ENCODE data around the gene PSMD12. TPM values are rescaled to one million over a fixed set of nuclear protein-coding genes. Genes with fewer than 3 reads are reported as not detected.

The PSMD12 gene
- polyA plus RNA-seq, 1 donor from 2014 or later, result 24.1 TPM

DNA sequence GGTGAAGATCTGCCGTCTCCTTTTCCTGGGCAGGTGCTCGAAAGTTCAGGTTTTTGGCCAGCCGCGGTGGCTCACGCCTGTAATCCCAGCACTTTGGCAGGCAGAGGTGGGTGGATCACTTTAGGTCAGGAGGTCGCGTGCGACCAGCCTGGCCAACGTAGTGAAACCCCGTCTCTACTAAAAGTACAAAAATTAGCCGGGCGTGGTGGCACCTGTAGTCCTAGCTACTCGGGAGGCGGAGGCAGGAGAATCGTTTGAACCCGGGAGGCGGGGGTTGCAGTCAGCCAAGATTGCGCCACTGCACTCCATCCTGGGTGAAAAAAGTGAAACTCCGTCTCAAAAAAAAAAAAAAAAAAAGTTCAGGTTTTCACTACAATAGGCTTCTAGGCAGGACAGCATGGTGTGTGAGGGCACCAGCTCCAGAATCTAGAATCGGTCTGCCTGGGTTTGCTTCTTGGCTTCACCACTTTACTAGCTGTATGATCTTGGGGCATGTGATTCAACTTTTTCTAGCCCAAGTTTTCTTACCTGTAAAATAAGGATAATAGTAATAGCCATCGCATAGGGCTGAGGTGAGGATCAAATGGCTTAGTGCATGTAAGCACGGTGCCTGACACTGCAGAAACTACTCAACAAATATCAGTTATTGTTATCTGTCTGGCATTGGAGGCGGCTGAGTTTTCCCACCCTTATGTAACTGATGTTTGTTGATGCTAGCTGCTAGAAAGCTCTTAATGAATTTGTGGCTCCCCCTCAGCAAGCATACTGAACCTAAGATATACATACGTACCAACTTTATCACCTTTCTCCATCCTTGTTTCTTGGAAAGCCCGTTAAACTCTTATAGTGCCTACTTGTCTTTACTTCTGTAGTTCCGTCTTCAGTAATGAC lies 1.3 kb downstream of the PSMD12 start:
- no peaks in the 10 kb centered on the region for H4K20me1 ChIP-seq (ENCODE audit: insufficient read depth)

DNA sequence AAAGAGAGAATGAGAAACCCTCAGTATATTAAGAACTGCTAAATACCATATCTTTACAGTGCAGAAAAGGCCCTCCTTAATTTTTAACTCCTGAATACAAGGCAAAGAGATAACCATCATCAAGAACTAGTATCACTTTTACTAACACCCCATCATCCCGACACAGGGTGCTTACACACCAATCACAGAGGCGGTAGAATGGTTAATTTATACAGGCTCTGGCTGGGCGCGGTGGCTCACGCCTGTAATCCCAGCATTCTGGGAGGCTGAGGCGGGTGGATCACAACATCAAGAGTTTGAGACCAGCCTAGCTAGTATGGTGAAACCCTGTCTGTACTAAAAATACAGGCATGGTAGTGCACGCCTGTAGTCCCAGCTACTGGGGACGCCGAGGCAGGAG lies 4.2 kb downstream of the PSMD12 start:
- Histone ChIP-seq H3K36me3 (ENCODE audit: insufficient read depth, low read length) (no peaks in the 10 kb centered on the region), H3K9ac (ENCODE audit: low read length) (no peak overlapping the region), H3K9me2 (ENCODE audit: insufficient read depth, low read length) (no peaks in the 10 kb centered on the region), H3K27me3 (ENCODE audit: insufficient read depth, low read depth, low read length) (no peaks in the 10 kb centered on the region), H3K9me3 (ENCODE audit: low read length) (no peaks in the 10 kb centered on the region), H3K4me2 (ENCODE audit: low read length) (no peak overlapping the region), H3K4me3 (ENCODE audit: low read length) (no peak overlapping the region), H3K79me2 (replicated peaks; ENCODE audit: insufficient read depth, low read length) (peaks cover 70% of the 10 kb centered on the region), H3K27ac (ENCODE audit: low read length) (no peak overlapping the region), H4K20me1 (ENCODE audit: insufficient read depth) (no peaks in the 10 kb centered on the region), H2AFZ (ENCODE audit: low read depth, low read length) (no peak overlapping the region), H3F3A (ENCODE audit: insufficient read depth, low read length, poor library complexity, severe bottlenecking) (no peaks in the 10 kb centered on the region)
- TF ChIP-seq RAD21 (conservative IDR thresholded peaks at IDR 0.05), result no peak
- TF ChIP-seq, protein P1, sequence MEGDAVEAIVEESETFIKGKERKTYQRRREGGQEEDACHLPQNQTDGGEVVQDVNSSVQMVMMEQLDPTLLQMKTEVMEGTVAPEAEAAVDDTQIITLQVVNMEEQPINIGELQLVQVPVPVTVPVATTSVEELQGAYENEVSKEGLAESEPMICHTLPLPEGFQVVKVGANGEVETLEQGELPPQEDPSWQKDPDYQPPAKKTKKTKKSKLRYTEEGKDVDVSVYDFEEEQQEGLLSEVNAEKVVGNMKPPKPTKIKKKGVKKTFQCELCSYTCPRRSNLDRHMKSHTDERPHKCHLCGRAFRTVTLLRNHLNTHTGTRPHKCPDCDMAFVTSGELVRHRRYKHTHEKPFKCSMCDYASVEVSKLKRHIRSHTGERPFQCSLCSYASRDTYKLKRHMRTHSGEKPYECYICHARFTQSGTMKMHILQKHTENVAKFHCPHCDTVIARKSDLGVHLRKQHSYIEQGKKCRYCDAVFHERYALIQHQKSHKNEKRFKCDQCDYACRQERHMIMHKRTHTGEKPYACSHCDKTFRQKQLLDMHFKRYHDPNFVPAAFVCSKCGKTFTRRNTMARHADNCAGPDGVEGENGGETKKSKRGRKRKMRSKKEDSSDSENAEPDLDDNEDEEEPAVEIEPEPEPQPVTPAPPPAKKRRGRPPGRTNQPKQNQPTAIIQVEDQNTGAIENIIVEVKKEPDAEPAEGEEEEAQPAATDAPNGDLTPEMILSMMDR (IDR thresholded peaks at IDR 0.05; ENCODE audit: poor library complexity, severe bottlenecking), result no peak
- no peak for TF ChIP-seq POLR2AphosphoS5 (IDR thresholded peaks at IDR 0.05)
- no peak for TF ChIP-seq MXI1 (conservative IDR thresholded peaks at IDR 0.05; ENCODE audit: poor library complexity, severe bottlenecking)
- no peak for TF ChIP-seq EZH2 (IDR thresholded peaks at IDR 0.05; ENCODE audit: borderline replicate concordance, insufficient read depth, low read length, poor library complexity, severe bottlenecking)
- no peak for TF ChIP-seq TAF1 (IDR thresholded peaks at IDR 0.05; ENCODE audit: low read depth)
- no peak for TF ChIP-seq EP300 (conservative IDR thresholded peaks at IDR 0.05; ENCODE audit: poor library complexity, severe bottlenecking)
- TF ChIP-seq SMC3 (conservative IDR thresholded peaks at IDR 0.05; ENCODE audit: poor library complexity), result no peak
- TF ChIP-seq, protein P2, sequence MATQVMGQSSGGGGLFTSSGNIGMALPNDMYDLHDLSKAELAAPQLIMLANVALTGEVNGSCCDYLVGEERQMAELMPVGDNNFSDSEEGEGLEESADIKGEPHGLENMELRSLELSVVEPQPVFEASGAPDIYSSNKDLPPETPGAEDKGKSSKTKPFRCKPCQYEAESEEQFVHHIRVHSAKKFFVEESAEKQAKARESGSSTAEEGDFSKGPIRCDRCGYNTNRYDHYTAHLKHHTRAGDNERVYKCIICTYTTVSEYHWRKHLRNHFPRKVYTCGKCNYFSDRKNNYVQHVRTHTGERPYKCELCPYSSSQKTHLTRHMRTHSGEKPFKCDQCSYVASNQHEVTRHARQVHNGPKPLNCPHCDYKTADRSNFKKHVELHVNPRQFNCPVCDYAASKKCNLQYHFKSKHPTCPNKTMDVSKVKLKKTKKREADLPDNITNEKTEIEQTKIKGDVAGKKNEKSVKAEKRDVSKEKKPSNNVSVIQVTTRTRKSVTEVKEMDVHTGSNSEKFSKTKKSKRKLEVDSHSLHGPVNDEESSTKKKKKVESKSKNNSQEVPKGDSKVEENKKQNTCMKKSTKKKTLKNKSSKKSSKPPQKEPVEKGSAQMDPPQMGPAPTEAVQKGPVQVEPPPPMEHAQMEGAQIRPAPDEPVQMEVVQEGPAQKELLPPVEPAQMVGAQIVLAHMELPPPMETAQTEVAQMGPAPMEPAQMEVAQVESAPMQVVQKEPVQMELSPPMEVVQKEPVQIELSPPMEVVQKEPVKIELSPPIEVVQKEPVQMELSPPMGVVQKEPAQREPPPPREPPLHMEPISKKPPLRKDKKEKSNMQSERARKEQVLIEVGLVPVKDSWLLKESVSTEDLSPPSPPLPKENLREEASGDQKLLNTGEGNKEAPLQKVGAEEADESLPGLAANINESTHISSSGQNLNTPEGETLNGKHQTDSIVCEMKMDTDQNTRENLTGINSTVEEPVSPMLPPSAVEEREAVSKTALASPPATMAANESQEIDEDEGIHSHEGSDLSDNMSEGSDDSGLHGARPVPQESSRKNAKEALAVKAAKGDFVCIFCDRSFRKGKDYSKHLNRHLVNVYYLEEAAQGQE (IDR thresholded peaks at IDR 0.05; ENCODE audit: borderline replicate concordance), result no peak

More for the DNA sequence above, 1.3 kb downstream of the PSMD12 start:
- H3K79me2 ChIP-seq (replicated peaks; ENCODE audit: insufficient read depth, low read length), result peaks cover 53% of the 10 kb centered on the region
- no peaks in the 10 kb centered on the region for H3K27me3 ChIP-seq (ENCODE audit: insufficient read depth, low read depth, low read length)
- no peaks in the 10 kb centered on the region for H3F3A ChIP-seq (ENCODE audit: insufficient read depth, low read length, poor library complexity, severe bottlenecking)
- peak overlapping the region; percentile 100 for H3K4me3 ChIP-seq (ENCODE audit: low read length)
- H2AFZ ChIP-seq (ENCODE audit: low read depth, low read length), result no peak overlapping the region
- peak overlapping the region; percentile 95 for H3K4me2 ChIP-seq (ENCODE audit: low read length)
- no peaks in the 10 kb centered on the region for H3K9me2 ChIP-seq (ENCODE audit: insufficient read depth, low read length)
- H3K9me3 ChIP-seq (ENCODE audit: low read length), result no peaks in the 10 kb centered on the region
- no peaks in the 10 kb centered on the region for H3K36me3 ChIP-seq (ENCODE audit: insufficient read depth, low read length)
- H3K9ac ChIP-seq (ENCODE audit: low read length), result peak overlapping the region; percentile 95
- H3K27ac ChIP-seq (ENCODE audit: low read length), result peak overlapping the region; percentile 77
- no peak for TF ChIP-seq TAF1 (IDR thresholded peaks at IDR 0.05; ENCODE audit: low read depth)

All from neural cell (in vitro differentiated cells).